CD8-positive, alpha-beta memory T cell (primary cell): ENCODE measurements around the gene COPE. TPM values are rescaled to one million over a fixed set of nuclear protein-coding genes. Genes with fewer than 3 reads are reported as not detected.

ENCODE experiments used
- CTCF ChIA-PET: fragments of 350-600 bp; sonication (Branson Sonifier 250); formaldehyde crosslinking; loops from one replicate; lab custom pipeline; 2021; ENCODE audit warnings: antibody characterized with exemption; lab: Charles Lee
- POLR2A ChIA-PET: fragments of 350-600 bp; sonication (Branson Sonifier 250); formaldehyde crosslinking; loops from one replicate; lab custom pipeline; 2021; ENCODE audit warnings: antibody characterized with exemption; lab: Charles Lee
- DNase-seq, 5 donors: peaks; one replicate each; pipeline versions ENCODE4 v3.0.0 to v3.0.0-alpha.2; 2020 to 2022; ENCODE audit warnings: mixed read lengths in 1 of 5
- H3K27ac ChIP-seq: one replicate; pipeline ENCODE4 v1.7.0; 2013; ENCODE audit warnings: low read depth, mild to moderate bottlenecking, low read length, moderate library complexity
- H3K27me3 ChIP-seq: 2 replicates; pipeline ENCODE4 v1.7.0; 2013; ENCODE audit warnings: low read length, mild to moderate bottlenecking; ENCODE audit not compliant: insufficient read depth, poor library complexity, severe bottlenecking
- H3K36me3 ChIP-seq: 2 replicates; pipeline ENCODE4 v1.7.0; 2013; ENCODE audit warnings: mild to moderate bottlenecking, low read length, moderate library complexity; ENCODE audit not compliant: insufficient read depth
- H3K4me1 ChIP-seq: 2 replicates; pipeline ENCODE4 v1.7.0; 2013; ENCODE audit warnings: mild to moderate bottlenecking, low read length, moderate library complexity; ENCODE audit not compliant: insufficient read depth
- H3K4me3 ChIP-seq: 2 replicates; pipeline ENCODE4 v1.7.0; 2013; ENCODE audit warnings: mild to moderate bottlenecking, low read length
- H3K9me3 ChIP-seq: 2 replicates; pipeline ENCODE4 v1.7.0; 2013; ENCODE audit warnings: mild to moderate bottlenecking, low read length
- H3K27ac Mint-ChIP-seq, 8 donors: one replicate each; pipeline ENCODE4 v1.8.0; 2020 to 2021; ENCODE audit warnings: mixed read lengths in 8 of 8, mild to moderate bottlenecking in 6 of 8, inconsistent platforms in 3 of 8, moderate library complexity in 3 of 8
- H3K27me3 Mint-ChIP-seq, 2 donors: one replicate each; pipeline ENCODE4 v1.8.0; 2020 to 2021; ENCODE audit warnings: mixed read lengths in 2 of 2, mild to moderate bottlenecking in 1 of 2, moderate library complexity in 1 of 2
- H3K36me3 Mint-ChIP-seq, 3 donors: one replicate each; pipeline ENCODE4 v1.8.0; 2020 to 2021; ENCODE audit warnings: mixed read lengths in 3 of 3, inconsistent platforms in 1 of 3, mild to moderate bottlenecking in 1 of 3
- H3K4me1 Mint-ChIP-seq, 3 donors: one replicate each; pipeline ENCODE4 v1.8.0; 2020 to 2021; ENCODE audit warnings: mixed read lengths in 3 of 3, inconsistent platforms in 1 of 3, mild to moderate bottlenecking in 1 of 3
- H3K4me3 Mint-ChIP-seq, 7 donors: one replicate each; pipeline ENCODE4 v1.8.0; 2020 to 2021; ENCODE audit warnings: mixed read lengths in 7 of 7, mild to moderate bottlenecking in 6 of 7, moderate library complexity in 4 of 7, inconsistent platforms in 2 of 7
- H3K9me3 Mint-ChIP-seq, 5 donors: one replicate each; pipeline ENCODE4 v1.8.0; 2020 to 2022; ENCODE audit warnings: mixed read lengths in 5 of 5, mild to moderate bottlenecking in 3 of 5, moderate library complexity in 2 of 5, inconsistent platforms in 1 of 5
- polyA plus RNA-seq: library from polyadenylated mRNA; unstranded; fragments of 300-500 nt; fragmentation: Illumina TruSeq; gene quantifications from one replicate; pipeline ENCODE4 v1.2.3, GENCODE V29; 2021
- total RNA-seq, 2 experiments: library from RNA; stranded (reverse); gene quantifications; one replicate each; pipeline ENCODE4 v1.2.3, GENCODE V29; 2021

The COPE gene
- total and polyA plus RNA-seq, 3 experiments from 2014 or later = 177 to 300 (median 184) TPM

- H3K27me3 ChIP-seq = peaks cover 8% of the 10 kb centered on the region
- H3K9me3 Mint-ChIP-seq = no peaks in the 10 kb centered on the region
- H3K36me3 Mint-ChIP-seq = no peaks in the 10 kb centered on the region
- H3K4me1 ChIP-seq = no peaks in the 10 kb centered on the region
- H3K27ac Mint-ChIP-seq = peak overlapping the region in 2 of 8 donors; percentile 31 to 95
- no peak overlapping the region for H3K4me3 Mint-ChIP-seq
- no peaks in the 10 kb centered on the region for H3K9me3 ChIP-seq
- no peaks in the 10 kb centered on the region for H3K4me1 Mint-ChIP-seq
- no peak overlapping the region for H3K4me3 ChIP-seq
- no peak for DNase-seq
- peaks cover 8 to 13% of the 10 kb centered on the region in 2 donors for H3K27me3 Mint-ChIP-seq
- CTCF ChIA-PET = no interaction called here
- H3K27ac ChIP-seq = no peak overlapping the region
- no peaks in the 10 kb centered on the region for H3K36me3 ChIP-seq
- POLR2A ChIA-PET = no interaction called here
Measured at GRCh38 chr19:18889949-18890745, 29.0 kb downstream of the COPE start.

- no peaks in the 10 kb centered on the region for H3K36me3 Mint-ChIP-seq
- no peak overlapping the region for H3K27ac Mint-ChIP-seq
- H3K27ac ChIP-seq = no peak overlapping the region
- no peak for DNase-seq
- no peak overlapping the region for H3K4me3 Mint-ChIP-seq
- H3K27me3 Mint-ChIP-seq = peaks cover 1 to 10% of the 10 kb centered on the region in 2 donors
- H3K9me3 Mint-ChIP-seq = no peaks in the 10 kb centered on the region
- no peaks in the 10 kb centered on the region for H3K27me3 ChIP-seq
- H3K9me3 ChIP-seq = no peaks in the 10 kb centered on the region
- H3K36me3 ChIP-seq = no peaks in the 10 kb centered on the region
- H3K4me1 Mint-ChIP-seq = no peaks in the 10 kb centered on the region
- ChIA-PET CTCF (no interaction called here), POLR2A (no interaction called here)
- H3K4me3 ChIP-seq = no peak overlapping the region
- H3K4me1 ChIP-seq = no peaks in the 10 kb centered on the region
Measured at GRCh38 chr19:18886972-18887371, 32.2 kb downstream of the COPE start.

GRCh38 chr19:18883526-18884304, 35.5 kb downstream of the COPE start:
- no peaks in the 10 kb centered on the region for H3K36me3 ChIP-seq
- H3K27ac Mint-ChIP-seq = no peak overlapping the region
- ChIA-PET CTCF (no interaction called here), POLR2A (no interaction called here)
- no peaks in the 10 kb centered on the region for H3K4me1 ChIP-seq
- H3K36me3 Mint-ChIP-seq = no peaks in the 10 kb centered on the region
- no peak overlapping the region for H3K27ac ChIP-seq
- peaks cover 1 to 7% of the 10 kb centered on the region in 2 donors for H3K27me3 Mint-ChIP-seq
- no peaks in the 10 kb centered on the region for H3K9me3 Mint-ChIP-seq
- no peak overlapping the region for H3K4me3 ChIP-seq
- H3K4me3 Mint-ChIP-seq = no peak overlapping the region
- no peaks in the 10 kb centered on the region for H3K4me1 Mint-ChIP-seq
- no peaks in the 10 kb centered on the region for H3K27me3 ChIP-seq
- DNase-seq = no peak
- H3K9me3 ChIP-seq = no peaks in the 10 kb centered on the region

GRCh38 chr19:18881491-18881890, 37.7 kb downstream of the COPE start:
- no peak for DNase-seq
- no peaks in the 10 kb centered on the region for H3K4me1 Mint-ChIP-seq
- H3K9me3 Mint-ChIP-seq = no peaks in the 10 kb centered on the region
- Histone ChIP-seq H3K9me3 (no peaks in the 10 kb centered on the region), H3K4me3 (no peak overlapping the region), H3K4me1 (no peaks in the 10 kb centered on the region), H3K27me3 (no peaks in the 10 kb centered on the region), H3K27ac (no peak overlapping the region), H3K36me3 (no peaks in the 10 kb centered on the region)
- H3K27me3 Mint-ChIP-seq = peaks cover 0 to 1% of the 10 kb centered on the region in 2 donors
- H3K27ac Mint-ChIP-seq = peak overlapping the region in 1 of 8 donors; percentile 38
- H3K36me3 Mint-ChIP-seq = no peaks in the 10 kb centered on the region
- CTCF ChIA-PET = no interaction called here
- peak overlapping the region in 1 of 7 donors; percentile 6 for H3K4me3 Mint-ChIP-seq
- POLR2A ChIA-PET = no interaction called here

- H3K36me3 Mint-ChIP-seq = no peaks in the 10 kb centered on the region
- POLR2A ChIA-PET = no interaction called here
- Histone ChIP-seq H3K27me3 (no peaks in the 10 kb centered on the region), H3K4me3 (no peak overlapping the region), H3K27ac (no peak overlapping the region), H3K4me1 (no peaks in the 10 kb centered on the region), H3K36me3 (no peaks in the 10 kb centered on the region), H3K9me3 (no peaks in the 10 kb centered on the region)
- H3K4me3 Mint-ChIP-seq = no peak overlapping the region
- no peak overlapping the region for H3K27ac Mint-ChIP-seq
- peaks cover 0 to 1% of the 10 kb centered on the region in 2 donors for H3K27me3 Mint-ChIP-seq
- H3K9me3 Mint-ChIP-seq = no peaks in the 10 kb centered on the region
- CTCF ChIA-PET = no interaction called here
- DNase-seq = peak in 1 of 5 donors; percentile 10
- no peaks in the 10 kb centered on the region for H3K4me1 Mint-ChIP-seq
Measured at GRCh38 chr19:18879579-18880373, 39.4 kb downstream of the COPE start.

- Mint-ChIP-seq H3K4me1 (no peaks in the 10 kb centered on the region), H3K27ac (no peak overlapping the region), H3K27me3 (peaks cover 0 to 1% of the 10 kb centered on the region in 2 donors), H3K4me3 (peak overlapping the region in 1 of 7 donors; percentile 74), H3K36me3 (no peaks in the 10 kb centered on the region), H3K9me3 (no peaks in the 10 kb centered on the region)
- DNase-seq = no peak
- no peak overlapping the region for H3K27ac ChIP-seq
- CTCF ChIA-PET = no interaction called here
- no peaks in the 10 kb centered on the region for H3K36me3 ChIP-seq
- POLR2A ChIA-PET = no interaction called here
- no peaks in the 10 kb centered on the region for H3K27me3 ChIP-seq
- no peak overlapping the region for H3K4me3 ChIP-seq
- no peaks in the 10 kb centered on the region for H3K4me1 ChIP-seq
- H3K9me3 ChIP-seq = no peaks in the 10 kb centered on the region
Measured at GRCh38 chr19:18878858-18879578, 40.2 kb downstream of the COPE start.

- no peaks in the 10 kb centered on the region for H3K4me1 ChIP-seq
- H3K36me3 ChIP-seq = no peaks in the 10 kb centered on the region
- H3K9me3 Mint-ChIP-seq = no peaks in the 10 kb centered on the region
- H3K4me3 ChIP-seq = no peak overlapping the region
- POLR2A ChIA-PET = no interaction called here
- H3K27me3 ChIP-seq = no peaks in the 10 kb centered on the region
- no peaks in the 10 kb centered on the region for H3K9me3 ChIP-seq
- no peak overlapping the region for H3K27ac ChIP-seq
- CTCF ChIA-PET = interaction anchor here (1.3 kb wide), 1 partner anchor 31 kb away, joined by 4 read pairs; no protein-coding TSS in a partner anchor
- H3K4me1 Mint-ChIP-seq = no peaks in the 10 kb centered on the region
- H3K27ac Mint-ChIP-seq = no peak overlapping the region
- no peaks in the 10 kb centered on the region for H3K36me3 Mint-ChIP-seq
- DNase-seq = no peak
- no peak overlapping the region for H3K4me3 Mint-ChIP-seq
- H3K27me3 Mint-ChIP-seq = peaks cover 0 to 1% of the 10 kb centered on the region in 2 donors
Measured at GRCh38 chr19:18878058-18878797, 41.0 kb downstream of the COPE start.
